HG03575 (cell line): ENCODE measurements around the gene SIX5.
"Not testable (repeated sequence)": the region's sequence is repeated elsewhere in the genome, so short reads cannot be mapped to it uniquely, and the experiment has no call there.

ENCODE experiments used
- ATAC-seq: cut with Tn5 transposase; IDR thresholded peaks from one replicate; pipeline ENCODE4 v1.9.1; 2021; ENCODE audit not compliant: unreplicated experiment, insufficient number of reproducible peaks, low FRiP score; ENCODE audit errors: extremely low read depth

Gene SIX5

DNA sequence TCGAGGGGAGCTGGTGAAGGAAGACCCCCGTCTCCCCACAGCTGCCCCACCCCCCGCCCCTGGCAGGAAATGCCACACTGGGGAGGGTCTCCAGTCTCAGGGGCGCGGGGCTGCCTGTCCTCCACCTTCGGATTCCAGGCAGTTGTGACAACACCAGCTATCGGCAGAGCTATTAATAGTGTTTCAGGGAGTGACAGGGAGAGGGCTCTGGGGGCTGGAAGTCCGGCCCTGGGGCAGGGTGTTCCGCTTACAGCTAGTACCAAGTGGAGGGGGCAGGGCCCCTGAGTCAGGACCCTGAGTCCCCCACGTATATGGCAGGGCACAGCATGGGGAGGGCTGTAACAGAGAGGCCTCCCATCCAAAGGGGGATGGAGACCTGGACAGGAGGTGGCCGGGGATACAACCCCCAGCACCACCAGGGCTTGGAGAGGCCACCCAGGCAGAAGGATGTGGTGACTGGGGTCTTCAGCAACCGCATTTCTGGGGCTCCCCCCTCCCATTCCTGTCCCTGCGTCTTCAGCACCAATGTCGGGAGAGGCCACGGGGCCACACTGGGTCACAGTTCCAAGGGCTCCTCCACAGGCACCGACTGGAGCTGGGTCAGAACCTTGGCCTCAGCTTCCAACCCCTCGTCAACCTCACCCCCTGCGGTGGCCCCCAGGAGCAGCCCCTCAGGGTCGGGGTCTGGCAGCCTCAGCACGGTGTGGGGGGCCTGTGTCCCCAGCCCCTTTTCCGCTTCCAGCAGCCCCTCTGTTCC lies 3.9 kb downstream of the SIX5 start:
- no peak for ATAC-seq

DNA sequence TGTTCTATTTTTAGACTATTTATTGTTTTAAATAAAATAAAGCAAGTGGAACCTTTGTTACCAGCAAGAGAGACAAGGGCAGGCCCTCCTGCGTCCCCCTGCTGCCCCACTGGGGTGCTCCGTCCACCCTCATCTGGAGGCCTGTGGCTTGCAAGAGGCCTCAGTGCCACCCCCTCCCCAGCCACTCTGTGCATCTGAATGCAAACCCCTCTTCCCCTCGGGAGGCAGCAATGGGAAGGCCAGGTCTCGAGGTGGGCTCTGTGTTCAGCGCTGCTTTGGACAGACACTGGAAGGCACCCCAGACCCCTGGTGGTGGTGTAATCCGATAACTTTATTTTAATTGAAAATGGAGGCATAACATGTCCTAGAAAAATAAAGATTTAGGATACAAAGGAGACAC lies 4.6 kb downstream of the SIX5 start:
- no peak for ATAC-seq

DNA sequence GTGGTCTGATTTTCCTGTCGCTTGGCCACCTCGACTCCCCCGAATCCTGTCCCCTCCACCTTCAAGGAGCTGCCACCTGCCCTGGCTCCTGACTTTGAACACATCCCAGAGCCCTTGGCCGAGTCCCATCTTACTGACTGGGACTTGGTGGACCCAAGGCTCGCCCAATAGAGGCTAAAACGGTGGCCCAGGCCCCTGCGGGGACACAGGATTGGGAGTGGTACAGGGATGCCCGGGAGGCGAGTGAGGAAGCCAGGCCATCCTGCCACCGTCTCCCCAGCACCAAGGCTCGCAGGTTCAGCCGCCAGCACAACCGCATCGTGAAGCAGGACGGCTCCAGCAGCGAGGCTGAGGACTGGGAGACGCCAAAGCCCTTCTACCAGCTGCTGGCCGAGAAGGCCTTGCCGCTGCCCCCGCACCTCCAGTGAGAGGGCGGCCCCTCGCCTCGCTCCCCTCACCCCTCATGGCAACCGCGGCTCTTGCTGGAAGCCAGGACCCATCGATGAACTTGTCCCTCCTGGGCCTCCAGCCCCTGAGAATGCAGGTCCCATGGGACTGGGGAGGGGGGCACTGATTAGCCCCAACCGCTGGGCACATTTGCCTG lies 5.3 kb downstream of the SIX5 start:
- no peak for ATAC-seq

DNA sequence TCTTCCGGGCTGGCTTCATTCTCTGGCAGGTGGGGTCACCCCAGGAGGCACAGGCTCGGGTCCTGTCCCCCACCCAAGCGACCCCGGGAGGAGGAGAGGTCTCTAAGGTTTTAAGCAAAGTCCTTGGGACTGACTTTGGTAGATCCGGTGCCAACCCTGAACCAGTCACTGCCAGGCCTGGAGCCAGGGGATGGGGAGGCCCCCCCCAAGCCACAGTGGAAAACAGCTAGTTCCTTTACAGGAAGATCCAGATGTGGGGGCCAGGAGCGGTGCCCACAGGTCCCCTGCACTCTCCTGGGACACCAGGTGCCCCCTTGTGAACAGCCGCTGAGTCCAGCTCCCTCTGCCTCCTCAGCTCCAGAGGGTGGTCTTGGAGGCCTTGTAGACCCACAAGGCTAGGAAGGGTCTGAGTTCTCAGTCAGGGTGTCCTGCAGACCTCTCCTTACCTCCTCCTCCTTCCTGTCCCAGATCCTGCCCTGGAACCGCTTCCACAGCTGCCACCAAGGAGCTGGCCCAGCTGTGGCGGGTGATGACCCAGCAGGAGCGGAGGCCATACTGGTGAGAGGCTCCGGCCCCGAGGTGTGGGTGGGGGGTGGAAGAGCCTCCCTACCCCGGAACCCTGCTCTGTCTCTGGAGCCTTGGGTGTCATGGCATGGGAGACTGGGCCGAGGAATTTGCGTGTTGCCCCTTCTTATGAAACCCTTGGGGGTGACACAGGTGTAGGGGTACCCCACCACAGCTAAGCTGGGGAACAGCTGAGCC lies 6.0 kb downstream of the SIX5 start:
- no peak for ATAC-seq

DNA sequence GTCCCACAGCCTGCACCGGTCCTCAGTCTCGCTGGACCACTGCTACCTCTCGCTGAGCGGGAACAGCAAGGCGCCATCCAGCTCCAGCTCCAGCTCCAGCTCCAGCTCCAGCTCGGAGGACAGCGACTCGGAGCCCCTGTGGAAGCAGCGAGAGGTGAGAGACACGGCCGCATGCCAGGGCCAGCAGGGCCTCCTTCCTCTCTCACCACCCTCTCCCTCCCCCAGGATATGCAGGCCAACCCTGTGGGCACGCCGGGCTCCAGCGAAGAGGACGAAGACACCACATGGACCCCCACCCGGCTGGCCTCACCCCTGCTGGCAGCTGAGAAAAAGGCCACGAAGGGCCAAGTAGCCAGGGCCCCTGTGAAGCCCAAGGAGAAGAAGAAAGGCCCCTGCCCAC lies 7.3 kb downstream of the SIX5 start:
- ATAC-seq = no peak

DNA sequence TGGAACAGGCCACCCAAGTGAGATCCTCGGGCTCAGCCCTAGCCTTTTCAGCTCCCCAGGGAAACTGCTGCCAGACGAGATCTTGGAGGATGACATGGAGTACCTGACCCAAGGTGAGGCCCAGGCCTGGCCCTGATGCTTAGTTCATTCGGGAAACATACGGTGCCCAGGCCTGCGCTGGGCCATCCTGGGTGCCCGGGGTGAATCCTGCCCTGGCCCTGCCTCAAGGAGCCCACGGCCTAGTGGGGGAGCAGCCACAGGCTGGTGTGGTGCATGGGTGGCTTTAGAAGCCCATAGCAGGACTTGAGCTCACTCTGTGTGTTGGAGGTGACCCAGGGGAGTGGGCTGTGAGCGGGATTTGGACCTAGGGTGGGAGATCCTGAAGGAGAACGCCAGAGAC lies 10.1 kb downstream of the SIX5 start:
- no peak for ATAC-seq

DNA sequence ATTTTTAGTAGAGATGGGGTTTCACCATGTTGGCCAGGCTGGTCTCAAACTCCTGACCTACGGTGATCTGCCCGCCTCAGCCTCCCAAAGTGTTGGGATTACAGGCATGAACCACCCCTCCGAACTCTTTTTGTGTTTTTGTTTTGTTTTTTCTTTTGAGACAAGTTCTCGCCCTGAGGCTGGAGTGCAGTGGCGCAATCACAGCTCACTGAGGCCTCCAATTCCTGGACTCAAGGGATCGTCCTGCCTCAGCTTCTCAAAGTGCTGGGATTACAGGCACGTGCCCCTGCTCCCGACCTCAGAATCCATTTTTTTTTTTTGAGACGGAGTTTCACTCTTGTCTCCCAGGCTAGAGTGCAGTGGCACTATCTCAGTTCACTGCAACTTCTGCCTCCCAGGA lies 11.4 kb downstream of the SIX5 start:
- ATAC-seq = no peak

DNA sequence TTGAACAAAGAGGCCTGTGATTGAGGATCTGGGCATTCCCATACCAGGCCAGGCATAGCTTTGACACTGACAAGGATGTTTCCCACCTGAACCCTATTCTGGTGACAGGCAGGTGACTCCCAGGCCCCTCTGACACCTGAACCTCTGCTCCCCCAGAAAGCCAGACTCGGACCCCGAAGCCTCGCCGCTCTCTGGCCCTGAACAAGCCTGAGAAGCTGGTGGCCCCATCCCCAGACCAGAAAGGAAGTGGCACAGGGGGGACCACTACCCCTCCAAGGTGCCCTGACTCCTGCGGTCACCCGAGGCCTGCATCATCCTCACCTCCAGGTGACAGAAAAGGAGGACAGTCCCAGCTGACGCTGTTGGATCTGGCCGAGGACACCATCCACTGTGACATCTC lies 14.7 kb downstream of the SIX5 start:
- no peak for ATAC-seq

DNA sequence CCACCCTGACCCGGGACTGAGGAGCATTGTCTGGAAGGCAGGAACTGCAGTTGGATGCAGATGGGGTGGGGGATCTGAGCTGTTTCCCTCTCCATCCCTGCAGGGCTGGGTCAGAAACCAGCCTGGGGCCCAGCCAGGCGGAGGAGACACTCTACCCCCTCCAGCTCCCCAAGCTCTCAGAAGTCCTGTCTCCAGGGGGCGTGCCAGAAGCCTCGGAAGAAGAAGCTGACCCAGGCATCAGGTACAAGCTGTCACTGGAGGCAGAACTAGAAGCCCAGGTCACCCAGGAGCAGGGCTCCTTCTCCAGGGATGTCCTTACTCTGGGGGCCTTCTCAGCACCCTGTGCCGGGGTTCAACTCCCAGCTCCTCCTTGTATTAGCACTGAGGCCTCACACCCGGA lies 15.5 kb downstream of the SIX5 start:
- no peak for ATAC-seq

DNA sequence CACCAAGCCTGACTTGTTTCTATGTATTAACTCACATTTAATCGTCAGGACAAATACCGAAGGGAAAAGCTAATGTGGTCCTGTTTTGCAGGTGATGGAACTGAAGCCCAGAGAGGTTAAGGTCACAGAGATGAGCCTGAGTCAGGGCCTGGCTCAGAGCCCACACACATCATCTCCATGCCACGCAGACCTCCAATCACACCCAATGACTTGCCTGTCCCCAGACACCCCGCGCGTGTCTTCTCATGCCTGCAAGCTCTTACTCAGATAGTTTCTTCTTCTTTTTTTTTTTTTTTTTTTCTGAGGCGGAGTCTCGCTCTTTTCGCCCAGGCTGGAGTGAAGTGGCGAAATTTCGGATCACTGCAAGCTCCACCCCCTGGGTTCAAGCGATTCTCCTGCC lies 16.4 kb downstream of the SIX5 start:
- ATAC-seq = no peak

DNA sequence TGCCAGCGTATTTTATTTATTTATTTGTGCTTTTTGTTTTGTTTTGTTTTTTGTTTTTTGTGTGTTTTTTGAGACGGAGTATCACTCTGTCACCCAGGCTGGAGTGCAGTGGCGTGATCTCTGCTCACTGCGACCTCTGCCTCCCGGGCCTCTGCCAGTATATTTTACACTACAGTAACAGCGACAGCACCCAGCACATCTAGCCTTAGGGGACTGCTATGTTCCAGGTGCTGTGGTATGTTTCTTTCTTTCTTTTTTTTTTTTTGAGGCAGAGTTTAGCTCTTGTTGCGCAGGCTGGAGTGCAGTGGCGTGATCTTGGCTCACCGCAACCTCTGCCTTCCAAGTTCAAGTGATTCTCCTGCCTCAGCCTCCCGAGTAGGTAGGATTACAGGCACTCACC lies 17.6 kb downstream of the SIX5 start:
- not testable (repeated sequence) for ATAC-seq

DNA sequence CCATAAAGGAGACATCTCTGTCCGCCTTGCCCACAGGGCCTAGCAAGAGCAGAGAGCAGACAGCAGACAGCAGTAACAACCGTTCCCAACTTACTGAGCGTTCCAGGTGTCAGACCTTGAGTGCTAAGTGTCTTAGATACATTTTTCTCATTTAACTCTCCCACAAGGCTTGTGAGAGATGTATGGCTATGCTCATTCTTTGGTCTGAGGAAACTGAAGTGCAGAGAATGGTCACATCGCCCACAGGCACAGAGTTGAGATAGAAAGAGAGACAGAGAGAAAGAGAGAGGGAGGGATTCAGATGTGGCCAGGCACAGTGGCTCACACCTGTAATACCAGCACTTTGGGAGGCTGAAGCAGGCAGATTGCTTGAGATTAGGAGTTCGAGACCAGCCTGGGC lies 21.5 kb downstream of the SIX5 start:
- ATAC-seq = no peak

DNA sequence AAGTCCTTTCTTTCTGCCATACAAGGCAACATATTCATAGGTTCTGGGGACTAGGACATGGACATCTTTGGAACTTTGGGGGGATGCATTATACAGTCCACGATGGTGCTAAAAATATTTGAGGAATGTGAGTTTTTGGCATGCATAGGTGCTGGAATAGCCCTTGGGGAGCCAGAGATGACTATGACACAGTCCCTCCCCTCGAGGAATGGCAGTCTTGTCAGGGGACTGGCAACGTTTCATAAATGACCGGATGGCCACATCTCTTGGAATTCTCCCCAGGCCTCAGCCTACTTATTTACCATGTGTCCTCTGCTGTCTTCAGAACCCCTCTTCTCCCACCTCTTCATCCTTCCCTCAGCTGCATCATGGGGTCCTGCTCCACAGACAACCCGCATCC lies 22.2 kb downstream of the SIX5 start:
- no peak for ATAC-seq

DNA sequence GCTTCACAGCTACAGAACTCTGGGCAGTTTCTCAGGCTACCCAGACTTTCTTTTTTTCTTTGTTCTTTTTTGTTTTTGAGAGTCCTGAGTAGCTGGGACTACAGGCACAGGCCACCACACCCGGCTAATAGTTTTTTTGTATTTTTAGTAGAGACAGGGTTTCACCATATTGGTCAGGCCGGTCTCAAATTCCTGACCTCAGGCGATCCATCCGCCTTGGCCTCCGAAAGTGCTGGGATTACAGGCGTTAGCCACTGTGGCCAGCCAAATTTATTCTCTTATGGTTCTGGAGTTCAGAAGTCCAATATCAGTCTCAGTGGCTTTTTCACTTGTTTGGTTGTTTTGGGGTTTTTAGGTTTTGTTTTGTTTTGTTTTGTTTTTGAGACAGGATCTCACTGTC lies 23.4 kb downstream of the SIX5 start:
- ATAC-seq = no peak

DNA sequence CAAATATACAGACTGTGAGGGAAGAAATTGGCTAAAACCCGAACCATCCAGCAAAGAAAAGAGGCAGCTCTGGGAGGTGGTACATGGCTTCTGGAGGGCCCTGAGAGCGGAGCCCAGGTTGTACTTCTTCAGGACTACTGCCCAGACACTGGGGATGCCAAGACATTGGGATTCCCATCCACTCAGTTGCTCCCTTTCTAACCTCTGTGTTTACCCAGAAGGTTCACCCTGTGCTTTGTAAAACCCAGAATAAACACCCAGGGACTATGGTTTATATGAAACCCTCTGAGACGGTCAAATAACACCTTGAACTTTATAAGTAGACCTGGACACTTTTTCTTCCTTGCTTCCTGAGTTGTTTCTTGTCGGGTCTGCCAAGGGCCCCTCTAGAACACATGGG lies 26.1 kb downstream of the SIX5 start:
- no peak for ATAC-seq

DNA sequence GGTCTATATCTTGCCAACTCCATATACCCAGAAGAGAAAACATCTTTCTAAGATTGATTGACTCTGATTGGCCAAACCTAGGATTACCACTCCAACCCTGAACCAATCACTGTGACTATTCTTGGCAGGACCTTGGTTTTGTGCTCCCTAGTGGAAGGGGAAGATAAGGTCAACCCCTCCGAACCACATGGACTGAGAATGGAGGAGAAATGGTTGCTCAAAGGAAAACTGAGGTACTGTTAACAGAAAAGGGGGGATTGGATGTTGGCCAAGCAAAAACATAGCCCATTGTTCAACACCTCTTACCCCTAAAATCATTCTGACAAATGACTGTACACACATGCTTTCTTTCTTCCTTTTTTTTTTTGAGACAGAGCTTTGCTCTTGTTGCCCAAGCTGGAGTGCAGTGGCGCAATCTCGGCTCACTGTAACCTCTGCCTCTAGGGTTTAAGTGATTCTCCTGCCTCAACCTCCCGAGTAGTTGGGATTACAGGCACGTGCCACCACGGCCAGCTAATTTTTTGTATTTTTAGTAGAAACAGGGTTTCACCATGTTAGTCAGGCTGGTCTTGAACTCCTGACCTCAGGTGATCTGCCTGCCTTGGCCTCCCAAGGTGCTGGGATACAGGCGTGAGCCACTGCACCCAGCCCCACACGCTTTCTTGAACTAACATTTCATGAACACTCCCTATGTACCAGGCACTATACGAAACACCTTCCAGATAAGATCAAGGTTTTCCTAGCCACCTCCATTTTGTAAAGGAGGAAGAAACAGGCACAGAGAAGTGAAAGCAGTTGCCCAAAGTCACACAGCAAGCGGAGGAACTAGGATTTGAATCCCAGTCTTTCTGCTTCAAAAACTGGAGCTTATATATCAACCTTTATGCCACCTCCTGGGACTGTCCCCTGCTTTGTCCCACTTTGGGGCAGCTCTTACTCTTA lies 29.3 kb downstream of the SIX5 start:
- no peak for ATAC-seq

DNA sequence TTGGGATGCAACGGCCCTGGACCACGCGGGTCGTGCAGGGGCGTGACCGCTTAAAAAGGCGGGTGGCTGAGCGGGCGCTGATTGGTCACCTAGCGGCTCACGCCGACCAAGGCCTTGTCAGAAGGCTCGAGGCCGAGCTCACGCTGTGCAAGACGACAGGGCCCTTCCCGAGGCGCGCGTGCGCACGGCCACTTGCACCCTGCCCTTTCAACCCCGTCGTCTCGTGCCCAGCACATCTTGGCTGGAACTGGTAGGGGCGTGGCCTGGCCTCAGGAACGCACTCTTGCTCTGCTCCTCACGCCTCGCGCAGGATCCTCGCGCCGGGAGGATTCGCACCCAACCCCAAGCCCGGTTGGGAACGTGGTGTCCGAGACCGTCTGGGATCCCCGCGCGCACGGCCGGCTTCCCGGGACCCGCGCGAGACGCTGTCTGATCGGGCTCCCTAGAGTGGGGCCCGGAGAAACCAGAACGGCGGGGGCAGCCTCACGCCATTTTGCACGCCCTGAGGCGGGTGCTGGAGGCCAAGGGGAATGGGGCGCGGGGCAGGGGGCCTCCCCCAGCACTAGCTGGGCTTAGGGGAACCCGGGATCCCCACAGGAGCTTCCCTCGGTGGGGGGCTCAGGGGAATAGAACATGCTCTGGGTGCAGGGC lies 35.8 kb downstream of the SIX5 start, which contains the start of gene MEIOSIN:
MEIOSIN (plus strand) TSS at position 280 of the 651 bp plus-strand sequence. CDS start 1,938 bp downstream, outside the sequence.
- no peak for ATAC-seq

DNA sequence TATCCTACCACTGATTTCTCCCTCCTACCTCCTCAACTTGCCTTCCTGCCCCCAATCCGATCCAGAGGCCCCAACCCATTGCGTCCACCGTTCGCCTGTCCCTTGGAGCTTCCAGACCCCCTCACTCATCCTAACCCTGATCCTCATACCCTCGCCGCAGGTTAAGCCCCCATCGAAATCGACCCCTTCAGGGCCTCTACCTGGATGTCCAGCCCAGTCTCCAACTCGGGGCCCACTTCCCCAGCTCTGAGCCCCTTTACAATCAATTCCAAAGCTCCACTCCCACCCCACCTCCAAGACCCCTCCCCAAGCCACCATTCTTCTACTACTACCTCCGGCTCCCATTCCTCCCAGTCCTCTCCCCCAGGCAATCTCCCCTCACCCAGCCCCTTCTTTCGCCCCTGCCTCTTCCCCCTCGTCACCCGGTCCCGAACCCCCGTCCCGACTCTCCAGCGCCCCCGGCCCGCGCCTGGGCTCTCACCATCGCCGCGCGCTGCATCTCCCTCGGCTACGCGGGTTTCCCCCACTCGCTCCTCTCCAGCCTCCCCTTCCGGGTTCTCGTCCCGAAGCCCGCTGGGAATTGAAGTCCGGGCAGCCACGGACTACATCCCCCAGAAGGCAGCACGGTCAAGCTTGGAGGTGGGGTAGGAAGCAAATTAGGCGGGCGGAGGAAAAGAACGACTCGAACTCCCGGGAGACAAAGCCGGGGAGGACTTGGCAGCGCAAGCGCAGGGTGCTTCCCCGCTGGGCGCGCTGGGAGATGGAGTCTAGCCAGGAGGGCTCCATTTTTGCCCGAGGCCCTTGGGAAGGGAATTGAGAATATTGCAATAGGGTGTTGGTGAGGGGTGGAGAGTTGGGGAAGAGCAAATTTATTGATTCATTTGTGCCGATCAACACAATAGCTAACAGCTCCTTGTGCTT lies 38.4 kb downstream of the SIX5 start, which contains the start of gene FBXO46:
FBXO46 (minus strand) TSS at position 529 of the 921 bp plus-strand sequence. CDS start 17,401 bp downstream, outside the sequence.
- no peak for ATAC-seq
